MM.1S (cell line): ENCODE results near the gene PKD1.
"Not testable (repeated sequence)": the region's sequence is repeated elsewhere in the genome, so short reads cannot be mapped to it uniquely, and the experiment has no call there.

Source experiments
- CTCF ChIP-seq: fragments of 300-600 bp; sonication (generic); IDR thresholded peaks from 2 replicates; pipeline ENCODE4 v1.5.1; 2016; ENCODE audit warnings: antibody characterized with exemption, low read length, mixed read lengths
- EZH2 ChIP-seq: fragments of 300-600 bp; sonication (generic); optimal IDR thresholded peaks from 2 replicates; pipeline ENCODE3; 2017; ENCODE audit warnings: low read depth, mild to moderate bottlenecking, antibody characterized with exemption, low read length, mixed read lengths

- TF ChIP-seq CTCF, EZH2: not testable (repeated sequence)
Observed at GRCh38 chr16:2126928-2127556, 8.7 kb downstream of the PKD1 start.
